ENCODE data around the gene IRF3.

The IRF3 gene

DNA sequence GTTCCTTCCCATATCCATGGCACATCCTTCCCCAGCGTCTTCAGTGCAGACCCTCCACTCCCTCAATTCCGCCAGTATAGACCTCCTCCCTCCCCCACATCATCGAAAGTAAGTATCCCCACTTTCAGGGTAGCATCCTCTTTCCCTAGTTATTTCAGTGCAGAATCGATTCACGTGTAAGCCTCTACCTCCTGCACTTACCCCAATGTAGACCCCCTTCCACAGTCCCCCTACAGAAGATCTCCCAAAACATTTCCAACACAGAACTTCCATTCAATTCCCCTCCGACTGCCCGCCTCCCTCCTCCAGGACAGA, 664 bp downstream of the IRF3 start:
- no peak for DNase-seq

DNA sequence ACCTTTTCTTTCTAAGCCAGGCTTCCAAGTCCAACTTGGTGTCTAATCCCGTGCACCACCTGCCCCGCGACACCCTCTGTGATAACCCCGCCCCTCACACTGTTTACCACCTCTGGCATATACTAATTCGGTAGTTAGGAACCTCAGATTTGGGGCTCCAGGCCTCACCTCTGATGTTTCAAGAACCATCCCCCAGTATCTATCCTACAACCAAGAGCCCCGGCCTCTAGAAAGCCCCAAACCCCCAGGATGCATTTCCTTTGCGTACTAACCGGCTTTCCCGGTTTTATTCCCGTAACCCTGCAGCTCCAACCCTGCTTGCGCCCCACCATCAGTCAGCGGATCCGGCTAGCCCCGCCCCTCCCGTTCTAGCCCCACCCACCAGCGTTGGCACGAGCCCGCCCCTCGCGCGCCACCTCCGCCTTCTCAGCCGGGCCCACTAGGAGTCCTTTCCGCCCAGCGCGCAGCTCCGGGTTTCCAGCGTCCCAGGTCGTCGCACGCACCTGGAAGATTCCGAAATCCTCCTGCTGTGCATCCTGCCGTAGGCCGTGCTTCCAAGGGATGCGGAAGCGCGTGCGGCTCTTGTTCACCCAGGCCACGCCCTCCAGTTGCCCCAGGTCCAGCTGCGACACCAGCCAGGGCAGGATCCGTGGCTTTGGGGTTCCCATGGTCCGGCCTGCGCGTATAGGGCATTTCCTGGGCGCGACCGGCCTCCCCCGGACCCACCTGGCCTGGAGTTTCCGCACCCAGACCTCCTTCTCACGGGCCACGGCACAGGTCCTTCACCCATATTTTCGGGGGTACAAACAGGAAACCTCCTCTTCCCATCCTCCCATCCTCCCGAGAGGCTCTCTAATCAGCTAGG, 1.3 kb downstream of the IRF3 start:
- peak; percentile 90 for DNase-seq

DNA sequence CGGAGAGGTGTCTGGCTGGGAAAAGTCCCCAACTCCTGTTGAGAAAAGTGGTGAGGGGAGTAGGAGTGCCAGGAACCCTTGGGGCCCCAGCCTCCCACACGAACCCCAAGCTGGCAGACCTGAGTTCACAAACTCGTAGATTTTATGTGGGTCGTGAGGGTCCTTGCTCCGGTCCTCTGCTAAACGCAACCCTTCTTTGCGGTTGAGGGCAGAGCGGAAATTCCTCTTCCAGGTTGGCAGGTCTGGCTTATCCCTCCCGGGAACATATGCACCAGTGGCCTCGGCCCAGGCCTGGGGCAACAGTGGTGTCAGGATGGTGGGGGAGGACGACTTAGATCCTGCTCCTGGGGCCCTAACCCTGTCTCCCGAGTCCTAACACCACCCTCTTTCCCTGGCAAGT, 2.4 kb downstream of the IRF3 start:
- no peak for DNase-seq

DNA sequence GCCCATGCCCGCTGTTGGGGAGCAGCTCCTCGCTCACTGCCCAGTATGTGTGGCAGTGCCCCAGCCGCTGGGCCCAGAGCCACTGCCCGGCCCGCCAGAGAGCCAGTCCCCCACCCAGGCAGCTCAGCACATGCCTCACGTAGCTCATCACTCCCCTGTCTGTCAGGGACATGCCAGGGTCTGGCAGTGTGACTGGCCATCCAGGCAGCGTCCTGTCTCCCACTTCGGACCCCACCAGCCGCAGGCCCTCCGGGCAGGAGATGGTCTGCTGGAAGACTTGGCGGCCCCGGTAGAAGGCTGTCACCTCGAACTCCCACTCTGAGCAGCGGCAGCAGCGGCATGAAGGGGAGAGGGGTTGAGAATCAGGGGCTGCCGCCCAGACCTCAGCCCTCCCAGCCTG, 3.6 kb downstream of the IRF3 start:
- DNase-seq: no peak

DNA sequence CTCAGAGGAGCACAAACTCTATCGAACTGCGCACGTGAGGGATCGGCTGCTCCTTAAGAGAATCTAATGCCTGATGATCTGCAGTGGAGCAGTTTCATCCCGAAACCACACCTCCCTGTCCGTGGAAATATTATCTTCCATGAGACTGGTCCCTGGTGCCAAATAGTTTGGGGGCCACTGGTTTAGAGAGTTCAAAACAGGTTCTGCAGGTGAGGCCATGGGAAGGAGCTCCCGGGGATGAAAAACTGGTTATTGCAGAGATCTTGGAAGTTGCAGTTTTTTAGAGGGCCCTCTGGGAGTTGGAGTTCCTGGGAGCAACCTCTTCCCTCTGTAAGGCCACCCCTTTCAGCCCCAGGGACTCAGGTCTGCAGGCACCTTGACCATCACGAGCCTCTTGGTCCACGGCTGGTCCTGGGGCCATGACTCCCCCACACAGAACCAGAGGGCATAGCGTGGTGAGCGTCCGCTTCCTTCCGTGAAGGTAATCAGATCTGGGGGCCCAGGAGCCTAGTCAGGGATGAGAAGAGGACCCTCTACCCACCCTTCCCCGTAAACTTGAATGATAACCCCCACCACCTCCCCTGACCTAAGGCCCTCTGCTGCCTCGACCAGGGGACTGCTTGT, 5.2 kb downstream of the IRF3 start:
- DNase-seq: no peak

DNA sequence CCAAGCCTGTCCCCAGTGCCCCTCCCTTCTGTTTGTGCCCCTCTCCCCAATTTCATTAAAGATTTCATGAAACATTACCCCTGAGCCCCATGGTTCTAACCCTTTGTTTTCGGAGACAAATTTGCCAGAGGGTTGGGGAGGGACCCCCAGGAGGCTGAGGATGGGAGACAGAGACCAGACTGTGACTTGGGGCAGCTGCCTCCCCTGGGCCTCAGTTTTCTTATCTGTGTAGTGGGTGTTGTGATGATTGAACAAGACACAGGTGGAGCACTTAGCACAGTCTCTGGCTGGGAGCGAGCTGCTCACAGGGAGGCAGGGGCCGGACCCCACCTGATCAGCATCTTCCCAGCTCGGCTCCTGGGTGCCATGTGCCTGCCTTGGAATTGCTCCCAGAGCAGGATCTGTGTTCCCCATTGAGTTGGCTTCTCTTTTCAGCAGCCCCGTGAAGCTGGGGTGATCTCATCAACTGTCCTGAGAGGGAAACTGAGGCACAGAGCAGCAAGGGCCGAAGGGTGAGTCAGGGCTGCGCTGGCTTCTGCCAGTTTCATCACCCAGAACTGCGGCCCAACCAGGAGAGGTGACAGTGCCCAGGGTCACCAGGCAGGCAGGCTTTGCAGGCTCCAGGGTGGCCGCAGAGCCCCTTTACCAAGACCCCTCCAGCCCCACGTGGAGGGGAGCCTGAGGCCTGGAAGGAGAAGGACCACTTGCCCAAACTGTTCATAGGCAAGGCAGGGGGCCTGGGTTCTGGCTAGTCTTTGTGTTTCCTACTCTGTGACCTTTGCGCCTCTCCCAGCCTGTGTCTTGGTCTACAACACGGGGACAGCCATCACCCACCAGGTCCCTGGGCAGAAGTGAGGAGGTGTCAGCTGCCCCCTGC, 6.9 kb downstream of the IRF3 start:
- no peak for DNase-seq

DNA sequence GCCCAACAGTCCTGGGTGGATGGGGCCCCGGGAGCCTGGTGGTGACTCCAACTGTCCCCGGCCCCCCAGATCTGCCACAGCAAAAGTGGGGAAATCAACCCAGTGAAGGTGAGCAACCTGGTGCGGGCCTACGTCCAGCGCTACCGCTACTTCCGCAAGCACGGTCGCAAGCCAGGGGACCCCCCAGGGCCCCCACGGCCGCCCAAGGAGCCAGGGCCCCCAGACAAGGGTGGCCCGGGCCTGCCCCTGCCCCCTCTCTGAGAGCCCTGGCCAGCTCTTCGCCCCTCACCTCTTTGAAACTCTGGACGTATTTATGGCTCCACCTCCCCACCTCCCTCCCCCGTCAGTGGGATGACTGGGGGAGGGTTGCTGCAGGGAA, 7.5 kb downstream of the IRF3 start:
- DNase-seq: no peak

DNA sequence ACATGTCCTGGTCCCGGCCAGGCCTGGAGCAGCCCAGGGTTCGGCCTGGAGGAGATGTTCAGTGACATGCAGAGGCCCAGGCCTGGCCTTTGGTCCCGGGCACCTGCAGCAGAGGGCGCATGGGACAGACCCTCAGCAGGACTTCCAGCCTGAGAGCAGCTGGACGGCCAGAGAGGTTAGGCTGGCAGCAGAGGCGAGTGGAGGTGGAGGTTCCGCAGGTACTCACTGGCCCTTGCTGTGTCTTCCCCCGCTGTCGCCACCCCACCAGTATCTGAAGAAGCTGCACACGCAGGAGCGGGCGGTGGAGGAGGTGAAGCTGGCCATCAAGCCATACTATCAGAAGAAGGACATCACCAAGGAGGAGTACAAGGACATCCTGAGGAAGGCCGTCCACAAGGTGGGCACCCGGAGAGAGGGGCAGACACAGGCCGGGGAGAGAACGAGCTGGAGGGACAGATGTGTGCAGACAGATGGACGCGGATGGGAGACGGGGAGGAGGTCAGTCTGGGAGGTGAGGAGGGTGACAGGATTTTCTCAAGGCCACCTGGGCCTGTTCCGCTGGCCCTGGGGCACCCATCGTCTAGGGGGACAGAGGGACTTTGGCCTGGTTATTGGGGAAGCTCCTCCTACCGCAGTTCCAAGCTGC, 8.0 kb downstream of the IRF3 start:
- no peak for DNase-seq

DNA sequence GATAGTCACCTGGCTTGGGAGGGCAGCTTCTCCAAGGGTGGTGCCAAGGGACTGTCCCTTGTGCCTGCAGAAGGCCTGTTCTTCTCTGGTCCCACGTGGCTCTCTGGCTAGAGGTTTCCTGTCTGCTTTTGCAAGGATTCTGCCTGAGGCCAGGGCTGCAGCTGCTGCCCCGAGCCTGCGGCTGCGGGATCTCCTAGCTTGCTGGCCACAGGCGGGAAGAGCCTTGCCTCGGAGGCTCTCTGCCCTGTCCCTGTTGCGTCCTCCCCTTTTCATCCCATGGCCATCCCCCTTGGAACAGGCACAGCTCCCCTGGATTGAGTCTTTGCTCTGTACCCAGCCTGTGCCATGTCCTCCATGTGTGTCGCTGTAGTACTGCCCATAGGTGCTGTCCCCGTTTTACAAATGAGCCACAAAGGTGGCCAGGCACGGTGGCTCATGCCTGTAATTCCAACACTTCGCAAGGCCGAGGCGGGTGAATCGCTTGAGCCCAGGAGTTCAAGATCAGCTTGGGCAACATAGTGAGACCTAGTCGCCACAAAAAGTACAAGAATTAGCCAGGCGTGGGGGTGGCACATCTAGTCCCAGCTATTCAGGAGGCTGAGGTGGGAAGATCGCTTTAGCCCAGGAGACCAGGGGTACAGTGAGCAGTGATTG, 9.1 kb downstream of the IRF3 start:
- DNase-seq: no peak

DNA sequence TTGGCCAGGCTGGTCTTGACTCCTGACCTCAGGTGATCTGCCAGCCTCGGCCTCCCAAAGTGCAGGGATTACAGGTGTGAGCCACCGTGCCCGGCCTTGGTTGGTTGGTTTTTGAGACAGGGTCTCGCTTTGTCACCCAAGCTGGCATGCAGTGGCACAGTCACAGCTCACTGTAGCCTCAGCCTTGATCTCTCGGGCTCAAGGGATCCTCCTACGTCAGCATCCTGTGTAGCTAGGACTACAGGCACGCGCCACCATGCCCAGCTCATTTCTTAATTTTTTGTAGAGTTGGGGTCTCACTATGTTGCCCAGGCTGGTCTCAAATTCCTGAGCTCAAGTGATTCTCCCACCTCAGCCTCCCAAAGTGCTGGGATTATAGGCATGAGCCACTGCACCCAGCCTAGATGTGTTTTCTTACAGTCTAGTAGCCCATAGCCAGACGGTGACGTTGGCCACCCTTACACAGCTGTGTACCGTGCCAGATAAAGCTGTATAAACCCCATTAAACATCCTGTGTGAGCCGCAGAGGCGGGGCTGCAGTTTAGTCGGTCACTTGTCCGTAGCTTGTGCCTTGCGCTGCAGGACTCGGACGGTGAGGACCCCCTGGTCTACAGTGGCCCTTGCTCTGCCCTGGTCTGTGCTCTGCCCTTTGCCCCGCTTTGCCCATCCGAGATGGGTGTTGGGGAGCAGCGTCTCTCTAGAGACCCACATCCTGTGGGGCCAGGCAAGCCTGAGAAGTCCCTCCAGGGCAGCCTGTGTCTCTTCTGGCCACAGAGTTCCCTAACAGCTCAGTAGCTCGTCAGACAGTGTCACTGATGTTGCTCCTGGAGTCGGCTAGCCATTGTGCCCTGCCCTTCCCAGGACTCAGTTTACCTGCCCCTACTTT, 9.8 kb downstream of the IRF3 start:
- no peak for DNase-seq

DNA sequence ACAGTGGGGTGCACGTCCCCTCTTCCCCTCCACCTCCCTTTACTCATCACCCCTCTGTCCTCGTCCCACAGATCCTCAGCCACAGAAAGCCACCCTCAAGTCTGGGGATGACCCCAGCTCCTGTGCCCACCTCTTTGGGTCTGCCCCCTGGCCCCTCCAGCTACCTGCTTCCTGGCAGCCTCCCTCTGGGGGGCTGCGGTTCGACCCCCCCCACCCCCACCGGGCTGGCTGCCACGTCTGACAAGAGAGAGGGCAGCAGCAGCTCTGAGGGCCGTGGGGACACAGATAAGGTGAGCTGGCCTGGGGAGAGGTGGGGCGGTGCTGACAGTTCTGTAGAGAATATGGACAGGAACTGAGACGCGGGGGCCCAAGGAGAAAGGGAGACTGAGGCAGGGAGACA, 11.1 kb downstream of the IRF3 start:
- DNase-seq: no peak

DNA sequence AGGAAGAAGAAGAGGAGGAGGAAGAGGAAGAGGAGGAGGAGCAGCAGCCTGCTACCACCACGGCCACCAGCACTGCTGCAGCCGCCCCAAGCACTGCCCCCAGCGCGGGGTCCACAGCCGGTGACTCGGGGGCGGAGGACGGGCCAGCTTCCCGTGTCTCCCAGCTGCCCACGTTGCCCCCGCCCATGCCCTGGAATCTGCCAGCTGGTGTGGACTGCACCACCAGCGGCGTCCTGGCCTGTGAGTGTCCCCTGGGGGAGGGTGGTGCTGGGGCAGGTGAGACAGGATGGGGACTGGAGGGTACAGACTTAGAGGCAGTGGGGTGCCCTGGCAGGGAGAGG, 12.2 kb downstream of the IRF3 start:
- no peak for DNase-seq

DNA sequence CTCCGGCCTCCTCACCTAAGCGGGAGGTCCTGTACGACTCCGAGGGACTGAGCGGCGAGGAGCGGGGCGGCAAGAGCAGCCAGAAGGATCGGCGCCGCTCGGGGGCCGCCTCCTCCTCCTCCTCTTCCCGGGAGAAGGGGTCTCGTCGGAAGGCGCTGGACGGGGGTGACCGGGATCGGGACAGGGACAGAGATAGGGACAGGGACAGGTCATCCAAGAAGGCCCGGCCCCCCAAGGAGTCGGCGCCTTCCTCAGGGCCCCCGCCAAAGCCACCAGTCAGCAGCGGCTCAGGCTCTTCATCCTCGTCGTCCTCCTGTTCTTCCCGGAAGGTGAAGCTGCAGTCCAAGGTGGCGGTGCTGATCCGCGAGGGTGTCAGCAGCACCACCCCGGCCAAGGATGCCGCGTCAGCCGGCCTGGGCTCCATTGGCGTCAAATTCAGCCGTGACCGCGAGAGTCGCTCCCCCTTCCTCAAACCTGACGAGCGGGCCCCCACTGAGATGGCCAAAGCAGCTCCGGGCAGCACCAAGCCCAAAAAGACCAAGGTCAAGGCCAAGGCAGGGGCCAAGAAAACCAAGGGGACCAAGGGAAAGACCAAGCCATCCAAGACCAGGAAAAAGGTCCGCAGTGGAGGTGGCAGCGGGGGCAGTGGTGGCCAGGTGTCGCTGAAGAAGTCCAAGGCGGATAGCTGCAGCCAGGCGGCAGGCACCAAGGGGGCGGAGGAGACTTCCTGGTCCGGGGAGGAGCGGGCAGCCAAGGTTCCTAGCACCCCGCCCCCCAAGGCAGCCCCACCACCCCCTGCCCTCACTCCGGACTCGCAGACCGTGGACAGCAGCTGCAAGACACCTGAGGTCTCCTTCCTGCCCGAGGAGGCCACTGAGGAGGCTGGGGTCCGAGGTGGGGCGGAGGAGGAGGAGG, 12.8 kb downstream of the IRF3 start:
- DNase-seq: no peak

DNA sequence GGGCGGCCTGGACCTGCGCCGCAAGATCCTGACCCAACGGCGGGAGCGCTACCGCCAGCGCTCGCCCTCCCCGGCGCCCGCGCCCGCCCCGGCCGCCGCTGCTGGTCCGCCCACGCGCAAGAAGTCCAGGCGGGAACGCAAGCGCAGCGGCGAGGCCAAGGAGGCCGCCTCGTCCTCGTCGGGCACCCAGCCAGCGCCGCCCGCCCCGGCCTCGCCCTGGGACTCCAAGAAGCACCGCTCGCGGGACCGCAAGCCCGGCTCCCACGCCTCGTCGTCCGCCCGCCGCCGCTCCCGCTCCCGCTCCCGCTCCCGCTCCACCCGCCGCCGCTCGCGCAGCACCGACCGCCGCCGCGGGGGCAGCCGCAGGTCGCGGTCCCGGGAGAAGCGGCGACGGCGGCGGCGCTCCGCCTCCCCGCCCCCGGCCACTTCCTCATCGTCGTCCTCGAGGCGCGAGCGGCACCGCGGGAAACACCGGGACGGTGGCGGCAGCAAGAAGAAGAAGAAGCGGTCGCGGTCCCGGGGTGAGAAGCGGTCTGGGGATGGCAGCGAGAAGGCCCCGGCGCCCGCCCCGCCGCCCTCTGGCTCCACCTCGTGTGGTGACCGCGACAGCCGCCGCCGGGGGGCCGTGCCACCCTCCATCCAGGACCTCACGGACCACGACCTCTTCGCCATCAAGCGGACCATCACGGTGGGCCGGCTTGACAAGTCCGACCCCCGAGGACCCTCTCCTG, 13.7 kb downstream of the IRF3 start:
- DNase-seq: no peak

DNA sequence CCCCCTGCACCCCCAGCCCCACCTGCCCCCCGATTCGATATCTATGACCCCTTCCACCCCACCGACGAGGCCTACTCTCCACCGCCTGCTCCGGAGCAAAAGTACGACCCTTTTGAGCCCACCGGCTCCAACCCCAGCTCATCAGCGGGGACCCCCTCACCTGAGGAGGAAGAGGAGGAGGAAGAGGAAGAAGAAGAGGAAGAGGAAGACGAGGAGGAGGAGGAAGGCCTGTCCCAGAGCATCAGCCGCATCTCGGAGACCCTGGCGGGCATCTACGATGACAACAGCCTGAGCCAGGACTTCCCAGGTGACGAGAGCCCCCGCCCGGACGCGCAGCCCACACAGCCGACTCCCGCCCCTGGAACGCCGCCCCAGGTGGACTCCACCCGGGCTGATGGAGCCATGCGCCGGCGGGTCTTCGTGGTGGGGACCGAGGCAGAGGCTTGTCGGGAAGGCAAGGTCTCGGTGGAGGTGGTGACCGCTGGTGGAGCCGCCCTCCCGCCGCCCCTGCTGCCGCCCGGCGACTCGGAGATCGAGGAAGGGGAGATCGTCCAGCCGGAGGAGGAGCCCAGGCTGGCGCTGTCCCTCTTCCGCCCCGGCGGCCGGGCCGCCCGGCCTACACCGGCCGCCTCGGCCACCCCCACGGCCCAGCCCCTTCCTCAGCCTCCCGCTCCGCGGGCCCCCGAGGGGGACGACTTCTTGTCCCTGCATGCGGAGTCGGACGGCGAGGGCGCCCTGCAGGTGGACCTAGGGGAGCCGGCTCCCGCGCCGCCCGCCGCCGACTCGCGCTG, 14.4 kb downstream of the IRF3 start:
- DNase-seq: no peak

DNA sequence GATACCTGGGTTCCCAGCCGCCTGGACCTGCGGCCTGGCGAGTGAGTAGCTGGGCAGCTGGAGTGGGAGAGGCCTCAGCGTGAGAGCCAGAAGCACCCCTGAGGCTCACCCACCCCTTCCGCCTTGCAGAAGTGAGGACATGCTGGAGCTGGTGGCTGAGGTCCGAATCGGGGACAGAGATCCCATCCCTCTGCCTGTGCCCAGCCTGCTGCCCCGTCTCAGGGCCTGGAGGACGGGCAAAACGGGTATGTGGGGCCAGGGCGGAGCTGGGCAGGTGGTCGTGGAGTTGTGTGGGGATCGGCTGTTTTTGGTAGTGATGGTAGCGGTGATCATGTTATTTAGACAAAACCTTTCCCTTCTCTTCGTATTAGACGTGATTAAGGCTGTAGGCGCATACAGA, 19.1 kb downstream of the IRF3 start:
- no peak for DNase-seq

DNA sequence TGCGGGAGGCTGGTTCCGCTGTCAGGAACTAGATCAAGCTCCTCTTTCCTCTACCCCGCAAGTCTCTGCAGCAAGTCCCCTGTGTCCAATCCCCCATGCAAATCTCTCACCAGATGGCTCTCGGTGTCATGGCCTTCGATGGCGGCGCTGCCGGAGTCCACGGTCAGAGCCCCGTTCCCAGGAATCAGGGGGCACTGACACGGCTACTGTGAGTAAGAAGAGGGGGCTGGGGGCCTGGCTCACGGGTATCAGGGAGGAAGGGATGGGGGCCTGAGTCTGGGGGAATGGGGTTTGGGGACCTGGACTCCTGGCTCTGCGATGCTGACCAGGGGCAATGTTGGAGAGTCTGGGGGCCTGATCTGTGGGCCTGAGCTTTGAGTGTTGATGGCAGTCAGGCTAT, 19.7 kb downstream of the IRF3 start:
- DNase-seq: no peak

DNA sequence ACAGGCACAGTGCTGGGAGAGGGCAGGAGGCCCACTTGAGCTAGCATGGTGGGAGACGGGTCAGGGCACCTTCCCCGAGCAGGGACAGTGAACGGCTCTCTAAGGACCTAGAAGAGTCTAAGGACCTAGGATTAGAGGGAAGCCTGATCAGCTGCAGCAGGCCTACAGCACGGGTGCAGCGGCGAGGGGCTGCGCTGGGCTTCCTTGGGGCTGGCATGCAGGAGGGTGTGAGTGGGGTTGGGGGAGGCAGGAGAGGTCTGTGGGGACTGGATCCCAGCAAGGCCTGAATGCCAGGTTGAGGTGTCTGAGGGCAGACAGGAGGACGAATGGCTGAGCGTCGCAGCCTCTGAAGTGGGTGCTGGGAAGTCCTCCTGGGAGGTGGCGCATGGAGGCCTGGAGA, 20.1 kb downstream of the IRF3 start:
- DNase-seq: no peak

DNA sequence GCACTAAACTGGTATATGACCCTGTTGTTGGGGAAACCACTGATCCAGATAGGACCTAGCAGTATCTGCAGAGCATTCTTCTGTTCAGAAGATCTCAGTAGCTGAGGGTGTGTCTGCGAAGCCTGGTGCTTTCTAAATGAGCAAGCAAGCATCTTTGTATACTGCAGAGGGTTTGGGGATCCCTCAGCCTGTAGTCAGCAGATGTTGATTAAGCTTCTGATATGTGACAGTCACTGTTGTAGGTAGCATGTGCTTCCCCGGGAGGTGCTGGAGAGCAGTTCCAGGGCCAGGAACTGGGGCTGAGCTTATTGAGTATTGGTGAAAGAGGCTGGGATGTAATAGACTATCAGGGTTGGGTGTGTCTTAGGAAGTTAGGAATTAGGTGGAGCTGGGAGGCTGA, 22.2 kb downstream of the IRF3 start:
- DNase-seq: no peak

Measured in effector CD4-positive, alpha-beta T cell (primary cell).